Neural progenitor cell (in vitro differentiated cells): Measurements from ENCODE around the gene SPRED3.

Experiments
- EZH2 ChIP-seq: fragments of 200-600 bp; sonication (generic); IDR thresholded peaks from 2 replicates; pipeline ENCODE4 v1.6.1; 2017; ENCODE audit warnings: antibody characterized with exemption, mild to moderate bottlenecking, moderate library complexity
- TF ChIP-seq, protein P1 (sequence below): fragments of 200-600 bp; sonication (generic); IDR thresholded peaks from 2 replicates; pipeline ENCODE4 v1.5.1; 2017; ENCODE audit warnings: antibody characterized with exemption, mild to moderate bottlenecking

GRCh38 chr19:38443458-38443999, 55.0 kb downstream of the SPRED3 start:
- TF ChIP-seq, protein P1, sequence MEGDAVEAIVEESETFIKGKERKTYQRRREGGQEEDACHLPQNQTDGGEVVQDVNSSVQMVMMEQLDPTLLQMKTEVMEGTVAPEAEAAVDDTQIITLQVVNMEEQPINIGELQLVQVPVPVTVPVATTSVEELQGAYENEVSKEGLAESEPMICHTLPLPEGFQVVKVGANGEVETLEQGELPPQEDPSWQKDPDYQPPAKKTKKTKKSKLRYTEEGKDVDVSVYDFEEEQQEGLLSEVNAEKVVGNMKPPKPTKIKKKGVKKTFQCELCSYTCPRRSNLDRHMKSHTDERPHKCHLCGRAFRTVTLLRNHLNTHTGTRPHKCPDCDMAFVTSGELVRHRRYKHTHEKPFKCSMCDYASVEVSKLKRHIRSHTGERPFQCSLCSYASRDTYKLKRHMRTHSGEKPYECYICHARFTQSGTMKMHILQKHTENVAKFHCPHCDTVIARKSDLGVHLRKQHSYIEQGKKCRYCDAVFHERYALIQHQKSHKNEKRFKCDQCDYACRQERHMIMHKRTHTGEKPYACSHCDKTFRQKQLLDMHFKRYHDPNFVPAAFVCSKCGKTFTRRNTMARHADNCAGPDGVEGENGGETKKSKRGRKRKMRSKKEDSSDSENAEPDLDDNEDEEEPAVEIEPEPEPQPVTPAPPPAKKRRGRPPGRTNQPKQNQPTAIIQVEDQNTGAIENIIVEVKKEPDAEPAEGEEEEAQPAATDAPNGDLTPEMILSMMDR, result no peak
- TF ChIP-seq EZH2, result no peak
